ENCODE measurements around the gene MARCHF7. TPM values are rescaled to one million over a fixed set of nuclear protein-coding genes. Genes with fewer than 3 reads are reported as not detected.

The MARCHF7 gene
- total RNA-seq, 4 donors from 2014 or later, result 95.7 to 139 (median 108) TPM

GRCh38 chr2:159683817-159684216, 28.5 kb upstream of the MARCHF7 start:
- H3K4me3 ChIP-seq (ENCODE audit: low read depth, poor library complexity, severe bottlenecking), result no peak overlapping the region
- no peak for DNase-seq (ENCODE audit: low spot score in 2 of 2)
- 88 to 97% methylated on average over 1 of the region's 1 CpG for WGBS, 2 donors
- TF ChIP-seq CTCF (IDR thresholded peaks at IDR 0.05) (no peak), POLR2A (IDR thresholded peaks at IDR 0.05) (no peak)
- intact Hi-C loops (cut with DNase I; ENCODE audit: low total_unique reads), result no loop called here

GRCh38 chr2:159684796-159685195, 27.5 kb upstream of the MARCHF7 start:
- intact Hi-C loops (cut with DNase I; ENCODE audit: low total_unique reads), result no loop called here
- TF ChIP-seq CTCF (IDR thresholded peaks at IDR 0.05) (no peak), POLR2A (IDR thresholded peaks at IDR 0.05) (no peak)
- H3K4me3 ChIP-seq (ENCODE audit: low read depth, poor library complexity, severe bottlenecking), result no peak overlapping the region
- no peak for DNase-seq (ENCODE audit: low spot score in 2 of 2)

DNA sequence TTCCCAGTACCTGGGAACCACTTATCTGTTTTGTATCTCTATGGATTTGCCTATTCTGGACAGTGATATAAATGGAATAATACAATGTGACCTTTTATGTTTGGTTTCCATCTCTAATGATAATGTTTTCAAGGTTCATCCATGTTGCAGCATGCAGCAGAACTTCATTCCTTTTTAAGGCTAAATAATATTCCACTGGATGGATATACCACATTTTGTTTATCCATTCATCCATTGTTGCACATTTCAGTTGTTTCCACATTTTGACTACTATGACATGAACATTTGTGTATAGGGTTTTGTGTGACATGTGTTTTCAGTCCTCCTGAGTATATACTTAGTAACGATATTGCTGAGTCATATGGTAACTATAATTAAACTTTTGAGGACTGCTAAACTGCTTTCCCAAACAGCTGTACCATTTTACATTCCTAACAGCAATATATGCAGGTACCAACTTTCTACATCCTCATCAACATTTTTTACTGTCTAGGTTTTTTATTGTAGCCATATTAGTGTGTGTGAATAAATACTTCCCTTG, 17.7 kb upstream of the MARCHF7 start:
- DNase-seq (ENCODE audit: low spot score in 2 of 2), result no peak
- intact Hi-C loops (cut with DNase I; ENCODE audit: low total_unique reads), result no loop called here
- TF ChIP-seq POLR2A (IDR thresholded peaks at IDR 0.05) (no peak), CTCF (IDR thresholded peaks at IDR 0.05) (no peak)
- WGBS, 2 donors, result 89% methylated on average over 1 of the region's 1 CpG
- no peak overlapping the region for H3K4me3 ChIP-seq (ENCODE audit: low read depth, poor library complexity, severe bottlenecking)

DNA sequence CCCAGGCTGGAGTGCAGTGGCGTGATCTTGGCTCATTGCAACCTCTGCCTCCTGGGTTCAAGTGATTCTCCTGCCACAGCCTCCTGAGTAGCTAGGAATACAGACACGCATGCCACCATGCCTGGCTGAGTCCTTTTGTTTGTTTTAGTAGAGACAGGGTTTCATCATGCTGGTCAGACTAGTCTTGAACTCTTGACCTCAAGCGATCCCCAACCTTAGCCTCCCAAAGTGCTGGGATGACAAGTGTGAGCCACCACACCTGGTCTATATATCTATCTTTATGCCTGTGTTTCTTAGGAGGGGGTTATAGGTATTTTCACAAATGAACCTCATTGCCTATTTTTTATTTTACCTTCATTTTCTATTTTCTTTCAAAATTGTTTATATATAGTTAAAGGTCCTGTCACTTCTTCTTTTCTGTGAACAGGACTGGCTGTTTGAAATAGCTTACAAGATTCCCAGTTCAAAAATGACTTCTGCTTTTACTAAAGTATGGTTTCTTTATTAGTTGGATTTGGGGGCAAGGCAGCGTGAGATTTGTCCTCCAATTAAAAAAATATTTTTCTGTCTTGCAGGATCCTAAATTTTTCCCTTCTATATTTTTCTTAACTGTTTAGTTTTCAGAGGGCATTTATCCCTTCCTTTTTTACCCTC, 16.4 kb upstream of the MARCHF7 start:
- DNase-seq (ENCODE audit: low spot score in 2 of 2), result no peak
- no peak overlapping the region for H3K4me3 ChIP-seq (ENCODE audit: low read depth, poor library complexity, severe bottlenecking)
- TF ChIP-seq POLR2A (IDR thresholded peaks at IDR 0.05) (no peak), CTCF (IDR thresholded peaks at IDR 0.05) (no peak)
- WGBS, 2 donors, result 94% methylated on average over 4 of the region's 4 CpGs
- intact Hi-C loops (cut with DNase I; ENCODE audit: low total_unique reads), result no loop called here

GRCh38 chr2:159703491-159703890, 8.8 kb upstream of the MARCHF7 start:
- WGBS, 2 donors, result 95 to 98% methylated on average over 5 of the region's 5 CpGs
- no peak for DNase-seq (ENCODE audit: low spot score in 2 of 2)
- no peak overlapping the region for H3K4me3 ChIP-seq (ENCODE audit: low read depth, poor library complexity, severe bottlenecking)
- intact Hi-C loops (cut with DNase I; ENCODE audit: low total_unique reads), result no loop called here
- TF ChIP-seq POLR2A (IDR thresholded peaks at IDR 0.05), result no peak
- TF ChIP-seq CTCF (IDR thresholded peaks at IDR 0.05), result no peak
